Neural progenitor cell (in vitro differentiated cells): ENCODE data around the gene PRRT1B.

ENCODE experiments used
- EZH2 ChIP-seq: fragments of 200-600 bp; sonication (generic); IDR thresholded peaks from 2 replicates; pipeline ENCODE4 v1.6.1; 2017; ENCODE audit warnings: antibody characterized with exemption, mild to moderate bottlenecking, moderate library complexity
- TF ChIP-seq, protein P1 (sequence below): fragments of 200-600 bp; sonication (generic); IDR thresholded peaks from 2 replicates; pipeline ENCODE4 v1.5.1; 2017; ENCODE audit warnings: antibody characterized with exemption, mild to moderate bottlenecking

DNA sequence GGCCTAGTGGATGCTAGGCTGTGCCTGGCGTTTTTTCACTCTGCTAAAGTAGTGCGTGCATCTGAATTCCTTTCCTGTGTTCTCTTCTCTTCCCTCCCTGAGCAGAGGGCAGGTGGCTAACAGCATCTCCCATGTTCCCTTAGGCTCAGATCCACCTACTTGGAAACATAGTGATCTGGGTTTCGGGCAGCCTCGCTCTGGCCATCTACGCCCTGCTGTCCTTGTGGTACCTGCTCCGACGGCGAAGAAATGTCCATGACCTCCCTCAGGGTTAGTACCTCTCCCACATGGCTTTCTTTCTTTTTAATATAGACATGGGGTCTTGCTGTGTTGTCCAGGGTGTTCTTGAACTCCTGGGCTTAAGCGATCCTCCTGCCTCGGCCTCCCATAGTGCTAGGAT is 24.1 kb upstream of the PRRT1B start:
- TF ChIP-seq, protein P1, sequence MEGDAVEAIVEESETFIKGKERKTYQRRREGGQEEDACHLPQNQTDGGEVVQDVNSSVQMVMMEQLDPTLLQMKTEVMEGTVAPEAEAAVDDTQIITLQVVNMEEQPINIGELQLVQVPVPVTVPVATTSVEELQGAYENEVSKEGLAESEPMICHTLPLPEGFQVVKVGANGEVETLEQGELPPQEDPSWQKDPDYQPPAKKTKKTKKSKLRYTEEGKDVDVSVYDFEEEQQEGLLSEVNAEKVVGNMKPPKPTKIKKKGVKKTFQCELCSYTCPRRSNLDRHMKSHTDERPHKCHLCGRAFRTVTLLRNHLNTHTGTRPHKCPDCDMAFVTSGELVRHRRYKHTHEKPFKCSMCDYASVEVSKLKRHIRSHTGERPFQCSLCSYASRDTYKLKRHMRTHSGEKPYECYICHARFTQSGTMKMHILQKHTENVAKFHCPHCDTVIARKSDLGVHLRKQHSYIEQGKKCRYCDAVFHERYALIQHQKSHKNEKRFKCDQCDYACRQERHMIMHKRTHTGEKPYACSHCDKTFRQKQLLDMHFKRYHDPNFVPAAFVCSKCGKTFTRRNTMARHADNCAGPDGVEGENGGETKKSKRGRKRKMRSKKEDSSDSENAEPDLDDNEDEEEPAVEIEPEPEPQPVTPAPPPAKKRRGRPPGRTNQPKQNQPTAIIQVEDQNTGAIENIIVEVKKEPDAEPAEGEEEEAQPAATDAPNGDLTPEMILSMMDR = no peak
- no peak for TF ChIP-seq EZH2
